ENCODE results near the gene TRIO. TPM values are rescaled to one million over a fixed set of nuclear protein-coding genes. Genes with fewer than 3 reads are reported as not detected.

TRIO gene
- polyA plus RNA-seq, 1 of the 3 experiments (the other 2 are of a cell fraction): 229 TPM

DNA sequence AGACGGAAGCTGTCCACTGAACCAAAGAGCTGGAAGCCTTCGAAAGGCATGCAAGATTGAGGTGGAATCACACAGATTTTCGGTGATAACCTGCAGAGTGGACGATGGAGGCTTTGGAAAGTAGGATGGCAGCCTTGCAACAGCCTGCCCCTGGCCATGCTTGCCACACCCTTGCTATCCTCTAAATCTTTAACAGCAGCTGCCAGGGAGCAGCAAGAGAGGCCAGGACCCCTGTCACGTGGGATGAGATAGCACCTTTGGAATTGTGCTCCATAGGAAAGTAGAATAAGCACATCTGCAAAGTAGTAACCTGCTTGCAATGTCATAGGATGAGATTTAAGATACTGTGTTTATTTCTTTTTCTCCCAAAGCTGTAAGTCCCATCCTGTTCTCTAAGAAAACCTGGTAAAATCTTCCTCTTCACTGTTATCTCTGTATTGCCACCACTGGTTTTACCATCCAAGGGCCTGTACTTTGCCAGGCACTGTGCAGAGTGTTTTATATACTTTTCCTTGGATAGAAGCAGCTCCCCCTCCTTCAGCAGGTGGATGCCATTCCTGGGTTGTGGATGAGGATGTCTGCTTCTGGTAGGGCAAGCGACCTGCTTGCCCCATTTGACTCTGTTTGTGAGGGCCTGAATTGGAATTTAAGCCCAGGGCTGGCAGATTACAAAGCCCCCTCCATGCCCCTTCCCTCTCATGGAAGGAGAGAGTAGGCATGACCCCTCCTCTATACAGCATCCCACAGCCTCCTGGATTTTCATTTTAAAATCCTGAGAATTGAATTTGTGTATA lies 10.1 kb downstream of the TRIO start:
- H3K9ac ChIP-seq: peak overlapping the region; percentile 66; the same call in 1 of the 2 replicates
- H3K79me2 ChIP-seq (ENCODE audit: insufficient read depth): peaks cover 99% of the 10 kb centered on the region
- no peaks in the 10 kb centered on the region for H3K9me3 ChIP-seq
- no peak overlapping the region for H2AFZ ChIP-seq (ENCODE audit: low read depth)
- no peaks in the 10 kb centered on the region for H3K27me3 ChIP-seq (ENCODE audit: insufficient read depth)
- POLR2A ChIA-PET: no interaction called here
- H3K9me2 ChIP-seq: no peaks in the 10 kb centered on the region
- H3K4me1 ChIP-seq (ENCODE audit: control insufficient read depth in 1 of 2, insufficient read depth in 2 of 2, low read depth in 1 of 2, low read length in 1 of 2): peaks cover 62 to 73% of the 10 kb centered on the region in 2 experiments
- peak overlapping the region; percentile 71 for H3K4me2 ChIP-seq
- no peak overlapping the region for H3K4me3 ChIP-seq (ENCODE audit: low read depth in 2 of 2, low read length in 1 of 2)
- H3F3A ChIP-seq (replicated peaks; ENCODE audit: insufficient read depth): peaks cover 49% of the 10 kb centered on the region
- H4K20me1 ChIP-seq (ENCODE audit: insufficient read depth): peaks cover 100% of the 10 kb centered on the region
- CTCF ChIA-PET: interaction anchor here (2.1 kb wide), 1 partner anchor 117 kb away, joined by 12 read pairs; no protein-coding TSS in a partner anchor
- no peak for DNase-seq
- H3K36me3 ChIP-seq (replicated peaks in 1 of 2; ENCODE audit: control insufficient read depth in 1 of 2, insufficient read depth in 2 of 2, low read length in 1 of 2): no peaks in the 10 kb centered on the region
- H3K27ac ChIP-seq (ENCODE audit: low read depth in 2 of 2, low read length in 1 of 2): peak overlapping the region; percentile 66 to 91
- TF ChIP-seq SIN3A (IDR thresholded peaks at IDR 0.05; ENCODE audit: borderline replicate concordance, low read depth, low read length): no peak
- 0 out of 2 replicates have a peak, but pooled peaks have one; percentile 26 for TF ChIP-seq GATA2 (CRISPR knock-in tag; IDR thresholded peaks at IDR 0.05)
- no peak for TF ChIP-seq MXI1 (IDR thresholded peaks at IDR 0.05; ENCODE audit: low read depth, low read length)
- TF ChIP-seq, protein P1, sequence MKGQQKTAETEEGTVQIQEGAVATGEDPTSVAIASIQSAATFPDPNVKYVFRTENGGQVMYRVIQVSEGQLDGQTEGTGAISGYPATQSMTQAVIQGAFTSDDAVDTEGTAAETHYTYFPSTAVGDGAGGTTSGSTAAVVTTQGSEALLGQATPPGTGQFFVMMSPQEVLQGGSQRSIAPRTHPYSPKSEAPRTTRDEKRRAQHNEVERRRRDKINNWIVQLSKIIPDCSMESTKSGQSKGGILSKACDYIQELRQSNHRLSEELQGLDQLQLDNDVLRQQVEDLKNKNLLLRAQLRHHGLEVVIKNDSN (IDR thresholded peaks at IDR 0.05; ENCODE audit: borderline replicate concordance, low read depth): peak; percentile 9; the same call in 1 of the 2 replicates
- no peak for TF ChIP-seq TCF12 (IDR thresholded peaks at IDR 0.05)
- 67% methylated on average over 6 of the region's 6 CpGs for WGBS (ENCODE audit: low lambda C conversion rate)

DNA sequence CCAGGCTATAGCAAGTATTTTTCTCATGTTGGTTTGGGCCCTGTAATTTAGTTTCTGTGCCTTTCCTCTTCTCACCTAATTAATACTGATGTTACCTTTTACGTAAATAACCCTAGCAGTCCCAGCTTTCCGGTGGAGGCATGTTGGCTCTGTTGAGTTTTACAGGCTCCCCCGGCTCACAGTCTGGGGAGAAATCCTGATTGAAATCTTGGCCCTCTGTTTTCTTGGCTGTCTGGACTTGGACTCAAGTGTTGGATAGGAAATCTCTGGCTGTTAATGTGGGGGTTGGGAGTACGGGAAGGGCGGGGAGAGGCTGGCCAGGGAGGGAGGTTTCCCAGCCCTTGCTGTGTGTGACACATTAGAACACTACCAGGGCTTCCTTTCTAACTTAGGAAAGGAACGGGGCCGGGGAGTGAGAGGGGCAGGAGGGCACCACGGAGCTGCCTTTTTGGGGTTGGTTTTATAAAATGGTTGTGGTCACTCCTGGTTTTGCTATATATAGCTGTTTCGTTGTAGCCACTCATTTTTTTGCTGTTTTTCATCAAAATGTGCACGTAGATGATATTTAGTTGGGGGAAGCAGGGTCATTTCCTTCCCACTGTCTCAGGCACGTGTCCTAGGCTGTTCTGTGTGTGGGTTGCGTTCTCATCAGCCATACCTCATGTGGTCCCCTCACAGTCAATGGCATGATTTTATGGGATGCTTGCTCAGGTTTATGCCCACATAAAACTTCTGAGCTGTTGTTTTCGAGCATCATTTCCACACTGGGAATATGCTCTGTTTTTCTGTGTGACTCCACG lies 11.0 kb downstream of the TRIO start:
- TF ChIP-seq SIN3A (IDR thresholded peaks at IDR 0.05; ENCODE audit: borderline replicate concordance, low read depth, low read length) (peak; percentile 55; the same call in 1 of the 2 replicates), NFIC (IDR thresholded peaks at IDR 0.05; ENCODE audit: borderline replicate concordance) (peak; percentile 42; the same call in 1 of the 2 replicates), EP300 (IDR thresholded peaks at IDR 0.05; ENCODE audit: borderline replicate concordance in 1 of 2, low read depth in 1 of 2, low read length in 1 of 2) (peak in 1 of 2 experiments; percentile 24; a peak in 1 of 4 replicates), FOSL2 (IDR thresholded peaks at IDR 0.05; ENCODE audit: borderline replicate concordance, low read depth) (no peak), TAF1 (IDR thresholded peaks at IDR 0.05; ENCODE audit: borderline replicate concordance, low read depth, low read length) (0 out of 2 replicates have a peak, but pooled peaks have one; percentile 30), GATA2 (CRISPR knock-in tag; IDR thresholded peaks at IDR 0.05) (0 out of 2 replicates have a peak, but pooled peaks have one; percentile 6), TCF12 (IDR thresholded peaks at IDR 0.05) (peak; percentile 52; the same call in 1 of the 2 replicates)
- TF ChIP-seq, protein P1 (IDR thresholded peaks at IDR 0.05; ENCODE audit: borderline replicate concordance, low read depth): no peak
- 36% methylated on average over 14 of the region's 14 CpGs for WGBS (ENCODE audit: low lambda C conversion rate)
- H3K4me3 ChIP-seq (ENCODE audit: low read depth in 2 of 2, low read length in 1 of 2): peak overlapping the region in 1 of 2 experiments; percentile 31; a peak in 2 of 4 replicates
- POLR2A ChIA-PET: no interaction called here
- peak overlapping the region; percentile 71 for H3K4me2 ChIP-seq
- H3K9me2 ChIP-seq: no peaks in the 10 kb centered on the region
- H3K27ac ChIP-seq (ENCODE audit: low read depth in 2 of 2, low read length in 1 of 2): peak overlapping the region; percentile 66 to 91; a peak in 3 of 4 replicates
- H3K27me3 ChIP-seq (ENCODE audit: insufficient read depth): no peaks in the 10 kb centered on the region
- H2AFZ ChIP-seq (ENCODE audit: low read depth): no peak overlapping the region
- peaks cover 49% of the 10 kb centered on the region for H3F3A ChIP-seq (replicated peaks; ENCODE audit: insufficient read depth)
- no peak for DNase-seq
- peaks cover 100% of the 10 kb centered on the region for H4K20me1 ChIP-seq (ENCODE audit: insufficient read depth)
- peaks cover 53 to 65% of the 10 kb centered on the region in 2 experiments for H3K4me1 ChIP-seq (ENCODE audit: control insufficient read depth in 1 of 2, insufficient read depth in 2 of 2, low read depth in 1 of 2, low read length in 1 of 2)
- H3K79me2 ChIP-seq (ENCODE audit: insufficient read depth): peaks cover 99% of the 10 kb centered on the region
- peaks cover 0 to 3% of the 10 kb centered on the region in 2 experiments for H3K36me3 ChIP-seq (replicated peaks in 1 of 2; ENCODE audit: control insufficient read depth in 1 of 2, insufficient read depth in 2 of 2, low read length in 1 of 2)
- CTCF ChIA-PET: interaction anchor here (2.1 kb wide), 1 partner anchor 116 kb away, joined by 12 read pairs; no protein-coding TSS in a partner anchor
- H3K9ac ChIP-seq: peak overlapping the region; percentile 66; the same call in 1 of the 2 replicates
- no peaks in the 10 kb centered on the region for H3K9me3 ChIP-seq
